Measurements from ENCODE around the gene SPACDR. TPM values are rescaled to one million over a fixed set of nuclear protein-coding genes. Genes with fewer than 3 reads are reported as not detected.

The SPACDR gene
- total and polyA plus RNA-seq, 7 donors = 0.63 to 0.95 TPM; not detected in 5

GRCh38 chr7:100477871-100478267 is 13.8 kb upstream of the SPACDR start:
- 1% methylated on average over 16 of the region's 16 CpGs for WGBS, 2 donors
- peak overlapping the region; percentile 64 to 100 (median 90) for H3K4me3 ChIP-seq
- no peak for DNase-seq
- TF ChIP-seq POLR2A (IDR thresholded peaks at IDR 0.05) (no peak), POLR2AphosphoS5 (IDR thresholded peaks at IDR 0.05) (no peak), EP300 (IDR thresholded peaks at IDR 0.05) (no peak), CTCF (IDR thresholded peaks at IDR 0.05) (no peak)
- no peaks in the 10 kb centered on the region for H3K27me3 ChIP-seq
- H3K4me1 ChIP-seq = peaks cover 0 to 62% (median 61%) of the 10 kb centered on the region in 4 donors
- peaks cover 6 to 21% (median 15%) of the 10 kb centered on the region in 4 donors for H3K36me3 ChIP-seq
- H3K27ac ChIP-seq = peak overlapping the region; percentile 93 to 96 (median 94)
- no peaks in the 10 kb centered on the region for H3K9me3 ChIP-seq
- intact Hi-C loops (cut with DNase I) = loop anchor here (2.0 to 10.0 kb wide), 2 partner anchors 63 to 387 kb away; partner anchors contain the start of gene TRIP6

- TF ChIP-seq CTCF (IDR thresholded peaks at IDR 0.05) (no peak), EP300 (IDR thresholded peaks at IDR 0.05) (no peak), POLR2AphosphoS5 (IDR thresholded peaks at IDR 0.05) (no peak), POLR2A (IDR thresholded peaks at IDR 0.05) (no peak)
- Histone ChIP-seq H3K27ac (peak overlapping the region; percentile 93 to 96 (median 94)), H3K4me3 (peak overlapping the region; percentile 64 to 100 (median 90)), H3K36me3 (peaks cover 6 to 28% (median 18%) of the 10 kb centered on the region in 4 donors), H3K4me1 (peaks cover 0 to 64% (median 63%) of the 10 kb centered on the region in 4 donors), H3K27me3 (no peaks in the 10 kb centered on the region), H3K9me3 (no peaks in the 10 kb centered on the region)
- no peak for DNase-seq
- intact Hi-C loops (cut with DNase I) = loop anchor here (10.0 kb wide), 1 partner anchor 388 kb away; the partner anchor contains the start of gene TRIP6
- 8% methylated on average over 30 of the region's 30 CpGs for WGBS, 2 donors
Measured at GRCh38 chr7:100476903-100477870, 13.1 kb upstream of the SPACDR start.

- H3K4me1 ChIP-seq = peaks cover 0 to 71% (median 69%) of the 10 kb centered on the region in 4 donors
Measured at GRCh38 chr7:100476101-100476780, 12.2 kb upstream of the SPACDR start.

GRCh38 chr7:100475549-100475948 is 11.5 kb upstream of the SPACDR start:
- H3K4me1 ChIP-seq = peaks cover 0 to 74% (median 70%) of the 10 kb centered on the region in 4 donors
- no peaks in the 10 kb centered on the region for H3K27me3 ChIP-seq
- peak overlapping the region; percentile 5 to 94 (median 75) for H3K4me3 ChIP-seq
- H3K36me3 ChIP-seq = peaks cover 6 to 43% (median 23%) of the 10 kb centered on the region in 4 donors
- TF ChIP-seq CTCF (IDR thresholded peaks at IDR 0.05) (no peak), POLR2AphosphoS5 (IDR thresholded peaks at IDR 0.05) (peak in 1 of 4 donors; percentile 25)
- H3K27ac ChIP-seq = peak overlapping the region; percentile 43 to 96 (median 94)
- 46 to 58% methylated on average over 9 of the region's 9 CpGs for WGBS, 2 donors
- H3K9me3 ChIP-seq = no peaks in the 10 kb centered on the region
- intact Hi-C loops (cut with DNase I) = loop anchor here (10.0 kb wide), 1 partner anchor 389 kb away; the partner anchor contains the start of gene TRIP6
- DNase-seq = no peak

More at GRCh38 chr7:100476101-100476780, 12.2 kb upstream of the SPACDR start:
- peak overlapping the region; percentile 43 to 96 (median 94) for H3K27ac ChIP-seq
- H3K4me3 ChIP-seq = peak overlapping the region; percentile 64 to 100 (median 90)
- intact Hi-C loops (cut with DNase I) = loop anchor here (10.0 kb wide), 1 partner anchor 389 kb away; the partner anchor contains the start of gene TRIP6
- TF ChIP-seq EP300 (IDR thresholded peaks at IDR 0.05) (no peak), POLR2AphosphoS5 (IDR thresholded peaks at IDR 0.05) (peak in 1 of 4 donors; percentile 15)
- H3K36me3 ChIP-seq = peaks cover 6 to 37% (median 22%) of the 10 kb centered on the region in 4 donors
- WGBS, 2 donors = 25 to 56% methylated on average over 6 of the region's 6 CpGs
- no peaks in the 10 kb centered on the region for H3K27me3 ChIP-seq
- H3K9me3 ChIP-seq = no peaks in the 10 kb centered on the region
- DNase-seq = no peak
